ENCODE results near the gene FAM13B.

GRCh38 chr5:137959488-137959887 lies 73.4 kb downstream of the FAM13B start:
- TF ChIP-seq RFX5 (IDR thresholded peaks at IDR 0.05; ENCODE audit: low read depth, low read length), result no peak
- no peak for TF ChIP-seq MAX (IDR thresholded peaks at IDR 0.05; ENCODE audit: low read depth, low read length)
- TF ChIP-seq CTCF (IDR thresholded peaks at IDR 0.05 in 2 of 3, conservative IDR thresholded peaks at IDR 0.05 in 1 of 3; ENCODE audit: control insufficient read depth in 2 of 3, extremely low read depth in 1 of 3, insufficient read depth in 1 of 3, low read depth in 3 of 3, low read length in 3 of 3), result no peak
- TF ChIP-seq DPF2 (IDR thresholded peaks at IDR 0.05), result no peak
- no peak for TF ChIP-seq MYC (IDR thresholded peaks at IDR 0.05; ENCODE audit: insufficient read depth, insufficient read length, insufficient replicate concordance, low read length, severe bottlenecking)
- TF ChIP-seq E4F1 (IDR thresholded peaks at IDR 0.05; ENCODE audit: borderline replicate concordance, partially characterized antibody), result no peak
- no peak for TF ChIP-seq SREBF2 (IDR thresholded peaks at IDR 0.05; ENCODE audit: low read length)
- no peak for TF ChIP-seq STAT3 (IDR thresholded peaks at IDR 0.05; ENCODE audit: low read depth, low read length)
- TF ChIP-seq ZZZ3 (IDR thresholded peaks at IDR 0.05; ENCODE audit: control insufficient read depth, insufficient read length, low read depth), result no peak
- TF ChIP-seq RELA (IDR thresholded peaks at IDR 0.05; ENCODE audit: borderline replicate concordance, partially characterized antibody), result no peak
- TF ChIP-seq TAF1 (IDR thresholded peaks at IDR 0.05; ENCODE audit: borderline replicate concordance, low read depth, low read length), result no peak
- no peak for TF ChIP-seq HCFC1 (IDR thresholded peaks at IDR 0.05; ENCODE audit: low read length)

All from GM12878 (cell line).